Neural progenitor cell (in vitro differentiated cells): Measurements from ENCODE around the gene PSMB5. TPM values are rescaled to one million over a fixed set of nuclear protein-coding genes. Genes with fewer than 3 reads are reported as not detected.

Source experiments
- DNase-seq: peaks from one replicate; pipeline ENCODE4 v3.0.0-alpha.2; 2016; ENCODE audit warnings: low spot score
- H2AFZ ChIP-seq: fragments of 200-600 bp; sonication (generic); replicated peaks from 2 replicates; pipeline ENCODE4 v1.6.1; 2016; ENCODE audit warnings: antibody characterized with exemption
- H3F3A ChIP-seq: fragments of 200-600 bp; sonication (generic); 2 replicates; pipeline ENCODE4 v1.6.1; 2016; ENCODE audit warnings: antibody characterized with exemption, low read depth
- H3K27ac ChIP-seq: fragments of 200-600 bp; sonication (generic); 2 replicates; pipeline ENCODE4 v1.5.1; 2016; ENCODE audit warnings: mild to moderate bottlenecking
- H3K27me3 ChIP-seq: fragments of 200-600 bp; sonication (generic); 2 replicates; pipeline ENCODE4 v1.6.1; 2016; ENCODE audit warnings: mild to moderate bottlenecking, moderate library complexity
- H3K36me3 ChIP-seq: fragments of 200-600 bp; sonication (generic); 2 replicates; pipeline ENCODE4 v1.5.1; 2016
- H3K4me1 ChIP-seq: fragments of 200-600 bp; sonication (generic); 2 replicates; pipeline ENCODE4 v1.6.1; 2016; ENCODE audit warnings: mixed run types
- H3K4me2 ChIP-seq: fragments of 200-600 bp; sonication (generic); 2 replicates; pipeline ENCODE4 v1.6.1; 2016
- H3K4me3 ChIP-seq: fragments of 200-600 bp; sonication (generic); 2 replicates; pipeline ENCODE4 v1.5.1; 2016
- H3K79me2 ChIP-seq: fragments of 200-600 bp; sonication (generic); 2 replicates; pipeline ENCODE4 v1.6.1; 2016; ENCODE audit warnings: low read depth
- H3K9ac ChIP-seq: fragments of 200-600 bp; sonication (generic); 2 replicates; pipeline ENCODE4 v1.6.1; 2016
- H3K9me3 ChIP-seq: fragments of 200-600 bp; sonication (generic); 2 replicates; pipeline ENCODE4 v1.5.1; 2016; ENCODE audit warnings: low read depth
- H4K20me1 ChIP-seq: fragments of 200-600 bp; sonication (generic); 2 replicates; pipeline ENCODE4 v1.6.1; 2016; ENCODE audit warnings: low read depth
- H3K27ac Mint-ChIP-seq: 3 replicates; pipeline ENCODE4 v1.8.0; 2021; ENCODE audit warnings: mixed read lengths
- H3K27me3 Mint-ChIP-seq: 2 replicates; pipeline ENCODE4 v1.8.0; 2022; ENCODE audit warnings: low read depth, mild to moderate bottlenecking, inconsistent platforms, moderate library complexity, mixed read lengths; ENCODE audit not compliant: insufficient read depth
- H3K36me3 Mint-ChIP-seq: 3 replicates; pipeline ENCODE4 v1.8.0; 2021; ENCODE audit warnings: mixed read lengths
- H3K4me1 Mint-ChIP-seq: 3 replicates; pipeline ENCODE4 v1.8.0; 2021; ENCODE audit warnings: mixed read lengths
- H3K4me3 Mint-ChIP-seq: 3 replicates; pipeline ENCODE4 v1.8.0; 2021; ENCODE audit warnings: mild to moderate bottlenecking, moderate library complexity, mixed read lengths
- H3K9me3 Mint-ChIP-seq: 3 replicates; pipeline ENCODE4 v1.8.0; 2020; ENCODE audit warnings: mixed read lengths
- EZH2 ChIP-seq: fragments of 200-600 bp; sonication (generic); IDR thresholded peaks from 2 replicates; pipeline ENCODE4 v1.6.1; 2017; ENCODE audit warnings: antibody characterized with exemption, mild to moderate bottlenecking, moderate library complexity
- EZH2phosphoT487 ChIP-seq: fragments of 200-600 bp; sonication (generic); IDR thresholded peaks from 2 replicates; pipeline ENCODE4 v1.6.1; 2017; ENCODE audit warnings: antibody characterized with exemption
- total RNA-seq: library from RNA; depleted of rRNA; stranded (reverse); fragments of >200 nt; gene quantifications from 2 replicates; pipeline ENCODE4 v1.2.3, GENCODE V29; 2015; ENCODE audit warnings: low replicate concordance
- TF ChIP-seq, protein P1 (sequence below): fragments of 200-600 bp; sonication (generic); IDR thresholded peaks from 2 replicates; pipeline ENCODE4 v1.5.1; 2017; ENCODE audit warnings: antibody characterized with exemption, mild to moderate bottlenecking

PSMB5 gene
- total RNA-seq, 1 donor from 2014 or later = 154 TPM

DNA sequence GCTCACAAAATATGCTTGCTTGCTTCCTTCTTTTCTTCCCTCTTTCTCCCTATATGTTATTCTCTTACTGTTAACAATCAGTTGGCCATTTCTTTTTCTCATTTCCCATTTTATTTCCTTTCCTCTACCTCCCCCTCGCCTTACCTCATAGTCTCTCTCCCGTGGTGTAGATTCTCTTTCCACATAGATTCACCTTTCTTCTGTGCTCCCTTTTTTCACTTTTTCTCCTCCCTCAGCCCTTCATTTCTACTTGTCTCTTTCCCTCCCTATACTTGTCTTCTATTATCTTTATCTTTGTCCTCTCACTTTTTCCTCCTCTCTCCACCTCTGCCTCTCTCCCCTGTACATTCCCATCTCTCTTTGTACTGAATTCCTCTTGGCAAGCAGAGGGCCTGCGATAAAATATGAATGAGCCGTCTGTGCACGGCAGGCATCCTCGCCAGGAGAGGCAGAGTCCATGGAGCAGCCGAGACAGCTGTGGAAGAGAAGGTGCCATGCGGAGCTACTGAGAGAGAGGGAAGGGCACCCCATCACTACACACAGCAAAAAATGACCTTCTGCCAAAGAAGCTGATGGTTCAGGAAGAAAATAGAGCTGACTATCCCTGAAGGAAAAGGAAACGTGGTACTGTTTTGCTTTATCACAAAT, 36.9 kb downstream of the PSMB5 start:
- no peaks in the 10 kb centered on the region for H3K79me2 ChIP-seq
- DNase-seq = no peak
- TF ChIP-seq, protein P1, sequence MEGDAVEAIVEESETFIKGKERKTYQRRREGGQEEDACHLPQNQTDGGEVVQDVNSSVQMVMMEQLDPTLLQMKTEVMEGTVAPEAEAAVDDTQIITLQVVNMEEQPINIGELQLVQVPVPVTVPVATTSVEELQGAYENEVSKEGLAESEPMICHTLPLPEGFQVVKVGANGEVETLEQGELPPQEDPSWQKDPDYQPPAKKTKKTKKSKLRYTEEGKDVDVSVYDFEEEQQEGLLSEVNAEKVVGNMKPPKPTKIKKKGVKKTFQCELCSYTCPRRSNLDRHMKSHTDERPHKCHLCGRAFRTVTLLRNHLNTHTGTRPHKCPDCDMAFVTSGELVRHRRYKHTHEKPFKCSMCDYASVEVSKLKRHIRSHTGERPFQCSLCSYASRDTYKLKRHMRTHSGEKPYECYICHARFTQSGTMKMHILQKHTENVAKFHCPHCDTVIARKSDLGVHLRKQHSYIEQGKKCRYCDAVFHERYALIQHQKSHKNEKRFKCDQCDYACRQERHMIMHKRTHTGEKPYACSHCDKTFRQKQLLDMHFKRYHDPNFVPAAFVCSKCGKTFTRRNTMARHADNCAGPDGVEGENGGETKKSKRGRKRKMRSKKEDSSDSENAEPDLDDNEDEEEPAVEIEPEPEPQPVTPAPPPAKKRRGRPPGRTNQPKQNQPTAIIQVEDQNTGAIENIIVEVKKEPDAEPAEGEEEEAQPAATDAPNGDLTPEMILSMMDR = no peak
- TF ChIP-seq EZH2phosphoT487 (no peak), EZH2 (no peak)
- H3K4me1 ChIP-seq = peaks cover 8% of the 10 kb centered on the region
- no peaks in the 10 kb centered on the region for H3F3A ChIP-seq
- H3K36me3 ChIP-seq = no peaks in the 10 kb centered on the region
- Mint-ChIP-seq H3K9me3 (no peaks in the 10 kb centered on the region), H3K27ac (no peak overlapping the region), H3K4me3 (no peak overlapping the region), H3K27me3 (peaks cover 2% of the 10 kb centered on the region), H3K4me1 (peaks cover 9% of the 10 kb centered on the region), H3K36me3 (peaks cover 4% of the 10 kb centered on the region)
- H3K27ac ChIP-seq = no peak overlapping the region
- no peak overlapping the region for H2AFZ ChIP-seq
- no peak overlapping the region for H3K4me2 ChIP-seq
- H3K27me3 ChIP-seq = no peaks in the 10 kb centered on the region
- no peaks in the 10 kb centered on the region for H3K9me3 ChIP-seq
- no peak overlapping the region for H3K9ac ChIP-seq
- no peaks in the 10 kb centered on the region for H4K20me1 ChIP-seq
- H3K4me3 ChIP-seq = no peak overlapping the region

DNA sequence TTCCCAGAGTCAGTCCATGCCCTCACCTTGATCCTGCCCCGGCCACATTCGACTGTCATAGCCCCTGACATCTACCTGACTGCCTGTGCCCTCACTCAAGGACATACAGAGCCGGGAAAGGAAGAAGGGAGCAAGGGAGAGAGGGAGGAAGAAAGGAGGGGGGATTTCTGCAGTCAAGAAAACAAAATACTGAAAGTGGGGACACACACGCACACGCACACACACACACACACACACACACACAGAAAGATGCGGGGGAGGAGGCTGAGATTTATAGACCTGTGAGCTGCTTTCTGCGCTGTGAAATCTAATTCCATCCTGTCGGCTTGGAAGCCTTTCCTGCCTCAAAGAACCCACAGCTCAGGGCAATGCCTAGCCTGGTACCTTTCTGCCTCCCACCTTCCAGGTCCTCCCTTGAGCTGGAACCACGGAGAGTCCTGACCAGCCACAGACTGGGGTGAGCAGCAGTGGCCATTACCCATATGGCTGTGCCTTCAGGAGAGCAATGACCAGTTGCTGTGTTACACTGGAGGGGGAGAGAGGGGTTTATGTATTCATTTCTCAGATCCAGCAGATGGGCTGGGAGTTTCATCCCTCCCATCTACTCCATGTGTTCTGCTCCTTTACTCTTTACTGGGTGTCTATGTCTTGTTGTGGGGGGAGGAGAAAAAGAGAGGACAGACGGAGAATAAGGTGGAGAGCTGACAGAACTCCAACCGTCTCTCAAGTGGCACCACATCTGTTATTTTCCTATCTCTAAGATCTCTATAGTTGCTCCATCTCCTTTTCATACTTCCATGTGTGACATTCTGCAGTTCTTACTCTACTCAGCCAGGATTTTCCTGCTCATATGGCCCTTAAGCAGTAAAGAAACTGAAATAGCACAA, 37.7 kb downstream of the PSMB5 start:
- H3K4me3 Mint-ChIP-seq = no peak overlapping the region
- no peaks in the 10 kb centered on the region for H3K9me3 ChIP-seq
- peaks cover 8% of the 10 kb centered on the region for H3K4me1 ChIP-seq
- H3K27ac ChIP-seq = no peak overlapping the region
- no peak overlapping the region for H3K4me2 ChIP-seq
- no peaks in the 10 kb centered on the region for H3K27me3 ChIP-seq
- peaks cover 4% of the 10 kb centered on the region for H3K36me3 Mint-ChIP-seq
- TF ChIP-seq, protein P1 = no peak
- TF ChIP-seq EZH2phosphoT487 = no peak
- TF ChIP-seq EZH2 = no peak
- H3K36me3 ChIP-seq = no peaks in the 10 kb centered on the region
- DNase-seq = no peak
- H3K9me3 Mint-ChIP-seq = no peaks in the 10 kb centered on the region
- H3K27ac Mint-ChIP-seq = no peak overlapping the region
- peaks cover 2% of the 10 kb centered on the region for H3K27me3 Mint-ChIP-seq
- no peak overlapping the region for H2AFZ ChIP-seq
- H3K9ac ChIP-seq = no peak overlapping the region
- H4K20me1 ChIP-seq = no peaks in the 10 kb centered on the region
- H3F3A ChIP-seq = no peaks in the 10 kb centered on the region
- no peaks in the 10 kb centered on the region for H3K79me2 ChIP-seq
- H3K4me1 Mint-ChIP-seq = peaks cover 9% of the 10 kb centered on the region
- H3K4me3 ChIP-seq = no peak overlapping the region

DNA sequence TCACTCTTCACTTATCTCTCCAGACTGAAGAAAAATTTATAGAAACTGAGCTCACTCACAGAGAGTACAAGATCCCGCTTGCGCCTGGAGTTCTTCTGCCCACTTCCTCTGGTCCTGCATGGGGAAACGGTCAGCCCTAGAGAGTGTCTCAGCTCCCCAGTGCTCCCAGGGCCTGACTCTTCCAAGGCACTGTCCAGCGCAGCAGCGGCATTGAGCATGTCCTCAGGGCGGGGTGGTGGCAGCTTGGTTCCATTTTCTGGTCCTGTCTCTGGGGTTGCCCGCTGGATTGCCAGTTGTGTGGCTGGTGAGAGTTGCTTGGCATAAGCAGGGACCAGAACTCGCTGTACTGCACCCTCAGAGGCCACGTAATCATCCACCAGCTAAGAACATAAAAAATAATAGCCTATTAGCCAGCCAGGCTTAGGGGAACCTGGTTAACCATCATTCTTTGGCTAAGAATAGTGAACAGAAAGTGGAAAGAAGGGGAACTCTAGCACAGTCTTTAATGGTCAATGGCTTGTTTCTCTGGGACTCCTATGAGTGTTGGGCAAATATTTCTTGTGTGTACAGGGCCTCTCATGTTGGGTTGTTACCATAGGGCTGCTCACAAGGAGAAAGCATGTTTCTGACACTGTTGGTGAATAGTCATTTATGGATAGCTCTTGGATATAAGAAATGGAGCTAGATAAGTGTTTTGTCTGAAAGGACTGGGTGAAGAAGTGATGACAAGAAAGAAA, 38.6 kb downstream of the PSMB5 start:
- Histone ChIP-seq H3K4me2 (no peak overlapping the region), H3K27ac (no peak overlapping the region), H3K79me2 (no peaks in the 10 kb centered on the region), H3K9ac (no peak overlapping the region), H3F3A (no peaks in the 10 kb centered on the region), H3K36me3 (no peaks in the 10 kb centered on the region), H3K4me3 (no peak overlapping the region), H2AFZ (no peak overlapping the region), H3K9me3 (no peaks in the 10 kb centered on the region), H4K20me1 (no peaks in the 10 kb centered on the region), H3K27me3 (no peaks in the 10 kb centered on the region), H3K4me1 (peaks cover 8% of the 10 kb centered on the region)
- TF ChIP-seq, protein P1 = no peak
- TF ChIP-seq EZH2phosphoT487 (no peak), EZH2 (no peak)
- no peak overlapping the region for H3K27ac Mint-ChIP-seq
- peaks cover 9% of the 10 kb centered on the region for H3K4me1 Mint-ChIP-seq
- peaks cover 5% of the 10 kb centered on the region for H3K27me3 Mint-ChIP-seq
- DNase-seq = no peak
- no peaks in the 10 kb centered on the region for H3K9me3 Mint-ChIP-seq
- H3K36me3 Mint-ChIP-seq = peaks cover 4% of the 10 kb centered on the region
- H3K4me3 Mint-ChIP-seq = no peak overlapping the region
